Stomach (tissue), 4 donors: ENCODE results near the gene COX19.

ENCODE experiments used
- POLR2A ChIP-seq, 4 donors: fragments of 450-650 bp; IDR thresholded peaks; one replicate each; pipeline ENCODE4 v1.6.1; 2016; ENCODE audit warnings: antibody characterized with exemption in 4 of 4, control low read depth in 2 of 4, mild to moderate bottlenecking in 1 of 4, moderate library complexity in 1 of 4
- POLR2AphosphoS5 ChIP-seq, 3 donors: sonication (generic); formaldehyde crosslinking; IDR thresholded peaks; one replicate each; pipeline ENCODE4 v1.6.1; 2016; ENCODE audit warnings: antibody characterized with exemption in 3 of 3

- TF ChIP-seq POLR2AphosphoS5 (IDR thresholded peaks at IDR 0.05) (no peak), POLR2A (IDR thresholded peaks at IDR 0.05) (no peak)
These were observed 39.4 kb downstream of the COX19 start for GRCh38 chr7:935874-936385.
